Peyer's patch (tissue), 4 donors: ENCODE measurements around the gene ANO2. TPM values are rescaled to one million over a fixed set of nuclear protein-coding genes. Genes with fewer than 3 reads are reported as not detected.

ENCODE experiments used
- DNase-seq, 3 donors: peaks; one replicate each; pipeline ENCODE4 v3.0.0-alpha.2; 2017 to 2019
- H3K27ac ChIP-seq, 4 donors: fragments of 200-600 bp; sonication (generic); one replicate each; pipeline ENCODE4 v1.5.1; 2016 to 2019
- H3K27me3 ChIP-seq, 2 donors: fragments of 200-600 bp; sonication (generic); one replicate each; pipeline ENCODE4 v1.5.1; 2019
- H3K36me3 ChIP-seq, 3 donors: fragments of 200-600 bp; sonication (generic); one replicate each; pipeline ENCODE4 v1.5.1; 2016 to 2019
- H3K4me1 ChIP-seq, 4 donors: fragments of 200-600 bp; sonication (generic); one replicate each; pipeline ENCODE4 v1.5.1; 2016 to 2019
- H3K4me3 ChIP-seq, 4 donors: fragments of 200-600 bp; sonication (generic); 1 replicate in 3 of 4; 2 replicates in 1 of 4; pipeline ENCODE4 v1.5.1; 2016 to 2019; ENCODE audit warnings: mild to moderate bottlenecking in 1 of 4
- H3K9me3 ChIP-seq, 4 donors: fragments of 200-600 bp; sonication (generic); one replicate each; pipeline ENCODE4 v1.5.1; 2016 to 2019; ENCODE audit warnings: mild to moderate bottlenecking in 1 of 4
- POLR2A ChIP-seq, 2 donors: fragments of 450-650 bp; IDR thresholded peaks; one replicate each; pipeline ENCODE4 v1.5.1; 2017; ENCODE audit warnings: antibody characterized with exemption in 2 of 2, mild to moderate bottlenecking in 2 of 2, moderate library complexity in 2 of 2
- total RNA-seq, 4 donors: library from RNA; depleted of rRNA; stranded (reverse); fragments of >200 nt; gene quantifications; one replicate each; pipeline ENCODE4 v1.1.0, GENCODE V29; 2016
- TF ChIP-seq, protein P1 (sequence below), 6 experiments: fragments of 450-650 bp in 4 of 6; fragments of 200-600 bp in 2 of 6; sonication (generic) in 1 of 6; IDR thresholded peaks; one replicate each; pipeline ENCODE4 v1.5.1; 2017 to 2019; ENCODE audit warnings: antibody characterized with exemption in 6 of 6, mild to moderate bottlenecking in 3 of 6, moderate library complexity in 1 of 6

ANO2 gene
- total RNA-seq, 4 donors from 2014 or later = 0.53 to 23.9 (median 5.8) TPM

DNA sequence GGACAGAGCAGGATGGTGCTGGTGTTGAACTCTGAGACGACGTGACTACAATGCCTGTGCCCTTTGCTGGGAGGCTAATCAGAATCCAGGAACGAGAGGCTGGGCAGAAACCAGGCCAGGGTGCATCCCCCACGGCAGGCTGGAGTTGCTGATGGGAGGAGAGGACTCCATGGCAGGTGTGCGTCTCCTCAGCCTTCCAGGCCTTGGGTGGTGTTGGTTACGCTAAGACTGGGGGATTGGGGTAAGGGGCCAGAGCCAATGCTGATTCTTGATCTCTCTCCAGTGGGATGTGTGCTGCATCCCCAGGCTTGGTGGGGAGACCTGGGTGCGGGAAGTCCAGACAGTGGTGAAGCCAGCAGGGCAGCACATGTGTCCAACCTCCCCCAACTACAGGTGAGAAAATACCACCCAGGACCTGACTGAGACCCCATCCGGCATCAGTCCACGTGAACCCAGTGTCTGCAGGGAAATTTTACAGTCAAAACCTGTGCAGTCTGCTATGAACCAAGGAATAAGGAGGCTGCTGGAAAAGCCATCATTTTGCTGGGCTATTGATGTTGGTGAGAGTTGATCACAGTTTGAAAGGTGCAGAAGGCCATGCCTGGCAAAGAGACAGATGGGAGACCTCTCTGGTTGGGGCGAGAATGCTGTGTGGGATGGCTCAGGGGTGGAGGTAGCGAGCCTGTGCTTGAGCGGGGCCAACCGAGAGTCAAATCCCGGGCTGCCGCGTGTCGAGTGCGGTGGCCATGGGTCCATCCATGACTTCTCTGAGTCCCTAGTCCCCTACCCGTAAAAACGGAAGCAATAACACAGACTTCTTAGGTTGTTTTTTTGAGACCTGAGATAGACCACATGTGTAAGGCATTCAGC lies 423.4 kb downstream of the ANO2 start:
- no peak overlapping the region for H3K27ac ChIP-seq
- TF ChIP-seq, protein P1, sequence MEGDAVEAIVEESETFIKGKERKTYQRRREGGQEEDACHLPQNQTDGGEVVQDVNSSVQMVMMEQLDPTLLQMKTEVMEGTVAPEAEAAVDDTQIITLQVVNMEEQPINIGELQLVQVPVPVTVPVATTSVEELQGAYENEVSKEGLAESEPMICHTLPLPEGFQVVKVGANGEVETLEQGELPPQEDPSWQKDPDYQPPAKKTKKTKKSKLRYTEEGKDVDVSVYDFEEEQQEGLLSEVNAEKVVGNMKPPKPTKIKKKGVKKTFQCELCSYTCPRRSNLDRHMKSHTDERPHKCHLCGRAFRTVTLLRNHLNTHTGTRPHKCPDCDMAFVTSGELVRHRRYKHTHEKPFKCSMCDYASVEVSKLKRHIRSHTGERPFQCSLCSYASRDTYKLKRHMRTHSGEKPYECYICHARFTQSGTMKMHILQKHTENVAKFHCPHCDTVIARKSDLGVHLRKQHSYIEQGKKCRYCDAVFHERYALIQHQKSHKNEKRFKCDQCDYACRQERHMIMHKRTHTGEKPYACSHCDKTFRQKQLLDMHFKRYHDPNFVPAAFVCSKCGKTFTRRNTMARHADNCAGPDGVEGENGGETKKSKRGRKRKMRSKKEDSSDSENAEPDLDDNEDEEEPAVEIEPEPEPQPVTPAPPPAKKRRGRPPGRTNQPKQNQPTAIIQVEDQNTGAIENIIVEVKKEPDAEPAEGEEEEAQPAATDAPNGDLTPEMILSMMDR (IDR thresholded peaks at IDR 0.05) = no peak
- no peak for TF ChIP-seq POLR2A (IDR thresholded peaks at IDR 0.05)
- DNase-seq = no peak
- no peak overlapping the region for H3K4me3 ChIP-seq
- H3K36me3 ChIP-seq = no peaks in the 10 kb centered on the region
- no peaks in the 10 kb centered on the region for H3K27me3 ChIP-seq
- H3K4me1 ChIP-seq = no peaks in the 10 kb centered on the region
- H3K9me3 ChIP-seq = no peaks in the 10 kb centered on the region

DNA sequence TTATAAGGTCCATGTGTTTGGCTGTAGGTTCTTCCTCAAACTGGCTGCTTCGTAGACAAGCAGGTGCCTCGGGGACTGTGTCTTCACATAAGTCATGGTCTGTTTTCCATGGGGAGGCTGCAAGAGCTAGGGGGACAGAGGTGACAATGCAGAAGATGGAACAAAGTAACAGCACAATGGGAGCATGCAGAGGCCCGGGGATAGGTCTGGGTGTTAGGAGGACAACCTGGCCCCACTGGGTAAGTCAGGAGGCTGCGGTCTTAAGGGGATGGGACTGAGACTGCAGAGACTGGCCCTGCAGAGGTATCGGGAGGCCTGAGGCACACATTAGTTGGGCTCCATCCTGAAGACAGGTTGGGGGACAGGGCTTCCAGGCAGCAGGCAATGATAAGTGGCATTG lies 424.2 kb downstream of the ANO2 start:
- H3K27me3 ChIP-seq = no peaks in the 10 kb centered on the region
- no peak overlapping the region for H3K4me3 ChIP-seq
- H3K36me3 ChIP-seq = no peaks in the 10 kb centered on the region
- no peaks in the 10 kb centered on the region for H3K4me1 ChIP-seq
- no peak overlapping the region for H3K27ac ChIP-seq
- TF ChIP-seq POLR2A (IDR thresholded peaks at IDR 0.05) = no peak
- TF ChIP-seq, protein P1 (IDR thresholded peaks at IDR 0.05) = no peak
- DNase-seq = no peak
- H3K9me3 ChIP-seq = no peaks in the 10 kb centered on the region

DNA sequence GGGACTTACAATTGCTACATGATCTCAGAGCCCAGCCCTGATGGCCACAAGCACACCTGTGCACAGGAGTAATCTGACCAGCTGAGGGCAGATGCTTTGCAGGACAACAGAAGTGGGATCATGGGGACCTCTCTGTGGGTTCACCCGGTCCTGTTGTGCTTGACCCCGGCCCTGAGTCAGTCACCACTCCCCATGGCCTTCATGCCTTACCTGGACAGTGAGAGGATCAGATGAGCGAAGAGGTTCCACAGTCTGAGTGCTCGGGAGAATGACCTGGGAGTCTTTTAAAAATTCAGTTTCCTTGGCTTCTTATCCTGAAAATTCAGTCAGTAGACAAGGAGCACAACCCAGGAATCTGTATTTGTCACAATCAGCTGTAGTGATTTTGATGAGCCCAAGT lies 425.0 kb downstream of the ANO2 start:
- H3K4me1 ChIP-seq = no peaks in the 10 kb centered on the region
- H3K4me3 ChIP-seq = no peak overlapping the region
- no peaks in the 10 kb centered on the region for H3K9me3 ChIP-seq
- H3K27me3 ChIP-seq = no peaks in the 10 kb centered on the region
- DNase-seq = no peak
- TF ChIP-seq POLR2A (IDR thresholded peaks at IDR 0.05) = no peak
- TF ChIP-seq, protein P1 (IDR thresholded peaks at IDR 0.05) = no peak
- no peak overlapping the region for H3K27ac ChIP-seq
- no peaks in the 10 kb centered on the region for H3K36me3 ChIP-seq

DNA sequence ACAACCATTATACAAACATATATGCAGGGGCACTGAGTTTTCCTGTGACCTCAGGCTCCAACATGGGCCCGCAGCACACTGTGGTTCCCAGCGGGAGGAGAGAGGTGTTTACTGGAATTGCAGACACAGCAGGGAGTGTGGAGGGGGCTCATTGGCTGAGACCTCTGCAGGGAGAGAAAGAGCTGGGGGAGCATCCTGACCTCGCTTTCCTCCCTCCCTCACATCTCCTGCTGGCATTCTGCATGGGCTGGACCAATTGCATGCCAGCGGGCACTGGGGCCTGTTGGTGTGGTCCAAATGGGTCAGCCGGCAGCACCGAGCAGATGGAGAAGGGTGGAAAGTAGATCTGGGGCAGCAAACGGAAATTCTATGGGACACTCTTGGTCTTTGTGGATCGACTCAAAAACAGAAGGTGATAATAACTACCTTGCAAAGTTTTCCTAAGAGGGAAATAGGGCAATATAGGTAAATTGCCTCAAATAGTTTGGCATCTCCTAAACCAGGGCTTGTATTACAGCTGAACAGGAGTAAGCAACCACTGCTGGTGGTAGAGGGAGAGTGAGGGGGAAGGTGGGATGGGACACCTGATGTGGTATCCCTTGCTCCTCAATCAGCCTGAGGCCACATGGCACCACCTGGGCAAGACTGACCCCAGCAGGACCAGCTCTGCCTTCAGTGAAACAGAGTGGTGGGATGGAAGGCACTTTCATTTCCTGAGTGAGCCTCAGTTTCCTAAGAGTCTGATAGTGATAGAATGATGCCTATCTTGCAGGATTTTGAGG lies 426.3 kb downstream of the ANO2 start:
- DNase-seq = no peak
- Histone ChIP-seq H3K27me3 (no peaks in the 10 kb centered on the region), H3K9me3 (no peaks in the 10 kb centered on the region), H3K27ac (no peak overlapping the region), H3K36me3 (no peaks in the 10 kb centered on the region), H3K4me3 (no peak overlapping the region), H3K4me1 (no peaks in the 10 kb centered on the region)
- TF ChIP-seq, protein P1 (IDR thresholded peaks at IDR 0.05) = no peak
- no peak for TF ChIP-seq POLR2A (IDR thresholded peaks at IDR 0.05)

DNA sequence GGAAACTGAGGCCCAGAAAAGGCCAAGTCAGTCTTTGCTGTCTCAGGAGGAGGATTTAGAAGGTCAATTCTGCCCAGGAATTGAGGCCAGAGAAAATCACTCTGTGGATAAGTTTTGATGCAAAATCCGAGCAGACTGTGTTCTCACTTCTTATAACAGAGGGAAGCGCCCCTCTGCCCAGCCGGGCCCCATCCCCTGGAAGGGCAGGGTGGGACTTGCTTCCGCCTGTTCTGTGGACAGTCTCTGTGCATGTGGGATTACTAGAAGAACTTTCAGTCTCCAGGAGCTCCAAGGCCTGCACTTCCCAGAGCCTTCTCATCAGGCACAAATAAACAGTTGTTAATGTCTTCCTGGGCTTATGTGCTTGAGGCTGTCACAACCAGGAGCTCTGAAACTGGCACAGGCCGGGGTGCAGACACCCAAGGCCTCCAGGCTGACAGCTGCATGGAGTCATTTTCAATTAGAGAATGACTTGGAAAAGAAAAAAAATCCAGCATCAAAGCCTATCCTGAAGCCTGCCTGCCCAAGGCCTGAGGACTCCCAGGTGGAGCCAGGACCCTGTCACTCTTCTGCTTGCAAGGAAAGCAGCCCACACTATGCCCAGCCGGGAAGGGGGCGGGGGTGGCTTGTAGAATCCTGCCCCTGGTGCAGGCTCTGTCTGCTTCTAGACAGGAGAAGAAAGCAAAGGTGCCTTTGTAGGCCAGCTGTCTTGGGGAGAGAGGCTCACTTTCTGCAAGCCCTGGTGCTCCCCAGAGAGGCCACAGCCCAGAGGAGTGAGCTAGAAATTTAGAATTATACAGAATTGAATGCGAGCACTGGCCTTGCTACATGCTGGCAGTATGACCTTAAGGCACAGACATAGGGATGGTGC lies 428.5 kb downstream of the ANO2 start:
- DNase-seq = no peak
- Histone ChIP-seq H3K9me3 (no peaks in the 10 kb centered on the region), H3K27me3 (no peaks in the 10 kb centered on the region), H3K36me3 (no peaks in the 10 kb centered on the region), H3K4me3 (no peak overlapping the region), H3K4me1 (no peaks in the 10 kb centered on the region), H3K27ac (no peak overlapping the region)
- TF ChIP-seq, protein P1 (IDR thresholded peaks at IDR 0.05) = no peak
- TF ChIP-seq POLR2A (IDR thresholded peaks at IDR 0.05) = no peak
